ENCODE measurements around the gene TEX101.

DNA sequence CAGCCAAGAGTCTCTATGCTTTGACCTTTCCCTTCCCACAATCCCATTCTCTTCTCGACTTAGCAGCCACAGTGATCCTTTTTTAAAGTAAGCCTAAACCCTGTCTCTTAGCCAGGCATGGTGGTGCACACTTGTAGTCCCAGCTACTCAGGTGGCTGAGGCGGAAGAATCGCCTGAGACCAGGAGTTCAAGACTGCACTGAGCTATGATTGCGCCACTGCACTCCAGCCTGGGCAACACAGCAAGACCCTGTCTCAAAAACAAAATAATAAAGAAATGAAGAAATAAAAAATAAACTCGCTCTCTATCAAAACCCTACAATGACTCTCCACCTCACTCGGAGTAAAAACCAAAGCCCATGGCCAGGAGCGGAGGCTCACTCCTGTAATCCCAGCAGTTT, 14.7 kb downstream of the TEX101 start:
- no peak for TF ChIP-seq CTCF (IDR thresholded peaks at IDR 0.05)
- TF ChIP-seq POLR2A (IDR thresholded peaks at IDR 0.05), result no peak

Measured in sigmoid colon (tissue), 3 donors.